GM21576 (cell line): ENCODE results near the gene LMNA.

Source experiments
- ATAC-seq: cut with Tn5 transposase; IDR thresholded peaks from one replicate; pipeline ENCODE4 v1.9.1; 2021; ENCODE audit warnings: mild to moderate bottlenecking, moderate library complexity; ENCODE audit not compliant: unreplicated experiment

LMNA gene

GRCh38 chr1:156136970-156137483 lies 22.5 kb downstream of the LMNA start:
- ATAC-seq, result no peak

GRCh38 chr1:156138458-156138867 lies 24.0 kb downstream of the LMNA start:
- ATAC-seq, result no peak

GRCh38 chr1:156140879-156141707 lies 26.6 kb downstream of the LMNA start:
- ATAC-seq, result no peak

- ATAC-seq, result no peak
These were observed 29.4 kb downstream of the LMNA start for GRCh38 chr1:156143765-156144489.

GRCh38 chr1:156144742-156145141 lies 30.2 kb downstream of the LMNA start:
- ATAC-seq, result no peak

GRCh38 chr1:156145650-156146019 lies 31.1 kb downstream of the LMNA start:
- ATAC-seq, result no peak

- no peak for ATAC-seq
These were observed 31.7 kb downstream of the LMNA start for GRCh38 chr1:156146020-156146768.

- no peak for ATAC-seq
These were observed 32.4 kb downstream of the LMNA start for GRCh38 chr1:156146769-156147405.

GRCh38 chr1:156148216-156148615 lies 33.7 kb downstream of the LMNA start:
- ATAC-seq, result no peak

- peak; percentile 53 for ATAC-seq
These were observed 35.1 kb downstream of the LMNA start for GRCh38 chr1:156149374-156150332.

GRCh38 chr1:156150333-156151011 lies 36.0 kb downstream of the LMNA start:
- ATAC-seq, result no peak

- ATAC-seq, result no peak
These were observed 36.7 kb downstream of the LMNA start for GRCh38 chr1:156151093-156151688.

GRCh38 chr1:156152628-156153027 lies 38.1 kb downstream of the LMNA start:
- ATAC-seq, result no peak

GRCh38 chr1:156153362-156153761 lies 38.9 kb downstream of the LMNA start, which contains the start of gene SEMA4A:
Gene SEMA4A, plus strand, starts transcription at chr1:156153585. Its CDS starts 994 bp downstream, at chr1:156154579.
- no peak for ATAC-seq

- peak; percentile 39 for ATAC-seq
These were observed 39.8 kb downstream of the LMNA start for GRCh38 chr1:156154317-156154749.

GRCh38 chr1:156155756-156156510 lies 41.4 kb downstream of the LMNA start:
- no peak for ATAC-seq

- ATAC-seq, result no peak
These were observed 43.0 kb downstream of the LMNA start for GRCh38 chr1:156157506-156157905.

GRCh38 chr1:156157966-156158365 lies 43.5 kb downstream of the LMNA start:
- ATAC-seq, result no peak
